GM18861 (cell line): Measurements from ENCODE around the gene MYH7.
A peak's percentile ranks its signal among the peaks of the same experiment; 100 is the strongest.
"Not testable (repeated sequence)": the region's sequence is repeated elsewhere in the genome, so short reads cannot be mapped to it uniquely, and the experiment has no call there.

Experiments
- ATAC-seq: cut with Tn5 transposase; IDR thresholded peaks from one replicate; pipeline ENCODE4 v1.9.1; 2021; ENCODE audit not compliant: unreplicated experiment

MYH7 gene

DNA sequence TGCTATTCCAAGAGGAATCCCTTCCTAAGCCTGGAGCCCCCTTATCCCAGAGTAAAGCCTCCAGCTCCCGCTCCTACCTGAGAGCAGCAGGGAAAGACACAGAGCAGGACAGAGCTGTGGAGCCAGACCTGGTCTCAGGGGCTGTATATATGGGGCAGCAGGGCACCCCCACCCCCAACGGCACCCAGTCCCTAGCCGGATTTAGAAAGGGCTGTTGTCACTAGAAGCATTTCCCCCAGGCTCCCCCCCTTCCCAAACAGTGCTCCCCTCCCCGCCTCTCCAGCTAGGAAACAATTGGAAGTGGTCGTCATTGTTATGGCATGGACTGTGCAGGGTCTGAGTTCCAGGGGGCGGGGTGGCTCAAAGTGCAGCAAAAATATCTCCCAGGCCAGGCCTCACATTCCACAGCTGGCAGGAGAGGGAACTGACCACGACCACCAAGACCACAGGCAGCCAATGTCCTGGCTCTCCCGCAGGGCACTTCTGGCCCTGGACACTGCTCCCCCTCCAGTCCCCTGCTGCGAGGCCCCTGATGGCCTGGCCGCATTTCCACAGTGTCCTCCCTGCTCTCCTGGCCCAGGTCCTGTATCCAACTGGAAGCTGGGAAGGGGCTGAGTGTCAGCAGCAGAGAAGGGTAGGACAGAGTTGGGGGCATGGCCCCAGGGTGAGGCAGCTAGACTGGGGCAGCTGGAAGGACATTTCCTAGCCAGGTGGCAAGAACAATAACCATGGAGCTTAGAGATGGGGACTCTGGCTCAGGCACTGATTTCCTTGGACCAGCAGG lies at the start of gene MYH7:
TSS of gene MYH7 (minus strand) at position 118 of the 784 bp plus-strand sequence. CDS start 1,928 bp downstream, outside the sequence.
- ATAC-seq, result no peak

DNA sequence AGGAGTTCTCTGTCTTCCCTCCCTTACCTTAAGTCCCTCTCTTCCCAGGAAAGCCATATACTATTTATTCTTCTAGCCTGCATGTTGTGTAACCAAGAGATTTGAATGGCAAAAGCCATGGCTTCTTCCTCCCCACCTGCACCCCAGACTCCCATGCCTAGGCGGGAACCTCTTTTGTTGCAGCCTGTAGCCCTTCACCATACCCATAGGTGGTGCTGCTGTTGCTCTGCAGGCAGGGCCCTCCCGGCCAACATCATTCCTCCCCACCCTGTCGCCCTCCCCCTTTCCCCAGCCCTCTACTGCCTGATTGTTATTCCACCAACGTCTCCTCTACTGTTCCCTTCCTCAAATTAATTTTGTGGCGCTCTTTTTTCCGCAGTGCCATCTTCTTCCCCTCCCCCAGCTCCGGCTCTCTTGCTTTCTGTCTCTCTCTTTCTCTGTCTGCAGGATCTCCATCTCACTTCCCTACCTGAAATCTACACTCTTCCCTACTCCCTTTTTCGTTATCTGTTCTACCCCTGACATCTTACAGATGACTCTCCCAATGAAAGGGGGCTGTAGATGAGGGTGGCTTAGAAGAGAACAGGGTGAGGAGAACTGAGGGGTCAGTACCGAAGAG lies 47.9 kb upstream of the MYH7 start:
- no peak for ATAC-seq

DNA sequence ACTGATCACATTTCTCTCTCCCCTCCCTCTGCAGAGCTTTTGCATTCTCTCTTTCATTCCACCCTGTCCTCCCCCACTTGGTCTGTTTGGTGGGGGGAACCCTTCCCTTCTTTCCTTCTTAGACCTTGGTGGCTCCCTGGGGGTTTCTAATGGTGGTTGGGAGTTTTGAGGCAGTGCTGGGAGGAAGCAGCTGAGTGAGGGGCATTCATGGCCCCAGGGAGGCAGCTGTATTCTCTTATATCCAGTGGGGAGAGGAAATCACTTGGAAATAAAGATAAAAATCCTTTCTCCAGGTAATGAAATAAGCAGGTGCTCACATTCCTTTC lies 47.3 kb upstream of the MYH7 start:
- ATAC-seq, result no peak

DNA sequence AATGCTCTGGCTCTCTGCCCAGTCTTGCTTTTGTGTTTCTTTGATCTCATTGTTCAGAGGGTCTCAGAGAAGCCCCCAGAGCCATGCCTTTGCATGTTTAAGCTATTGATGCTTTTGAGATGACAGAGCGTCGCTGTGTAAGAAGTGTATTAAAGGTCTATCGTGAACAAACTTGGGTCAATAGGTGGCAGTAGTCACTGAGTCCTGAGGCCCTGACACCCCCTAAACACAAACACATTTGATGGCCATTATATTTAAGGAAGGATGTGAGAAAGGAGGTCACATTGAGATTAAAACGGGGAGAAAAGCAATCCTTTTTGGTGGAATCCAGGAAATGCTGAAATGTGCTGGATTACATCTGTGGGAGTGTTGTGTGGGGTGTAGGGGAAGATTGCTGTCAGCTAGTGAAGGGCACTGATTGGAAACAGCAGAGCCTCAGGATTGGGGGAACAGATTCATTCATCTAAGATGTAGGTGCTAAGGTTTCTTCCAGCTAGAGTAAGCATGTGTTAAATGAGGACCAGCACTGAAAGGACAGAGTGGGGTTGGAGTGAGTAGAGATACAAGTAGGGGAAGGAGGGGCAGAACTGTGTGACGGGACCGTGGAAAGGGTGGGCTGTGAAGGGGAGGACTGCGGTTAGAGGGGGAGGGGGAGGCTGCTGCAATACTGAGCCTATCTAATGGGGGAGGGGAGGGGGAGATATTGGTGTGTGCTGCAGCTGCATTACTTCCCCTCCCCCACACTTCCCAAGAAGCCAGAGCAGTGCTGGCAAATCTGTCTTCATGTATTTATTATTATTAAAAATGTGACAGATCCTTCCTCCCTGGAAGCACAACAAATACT lies 46.7 kb upstream of the MYH7 start:
- no peak for ATAC-seq

DNA sequence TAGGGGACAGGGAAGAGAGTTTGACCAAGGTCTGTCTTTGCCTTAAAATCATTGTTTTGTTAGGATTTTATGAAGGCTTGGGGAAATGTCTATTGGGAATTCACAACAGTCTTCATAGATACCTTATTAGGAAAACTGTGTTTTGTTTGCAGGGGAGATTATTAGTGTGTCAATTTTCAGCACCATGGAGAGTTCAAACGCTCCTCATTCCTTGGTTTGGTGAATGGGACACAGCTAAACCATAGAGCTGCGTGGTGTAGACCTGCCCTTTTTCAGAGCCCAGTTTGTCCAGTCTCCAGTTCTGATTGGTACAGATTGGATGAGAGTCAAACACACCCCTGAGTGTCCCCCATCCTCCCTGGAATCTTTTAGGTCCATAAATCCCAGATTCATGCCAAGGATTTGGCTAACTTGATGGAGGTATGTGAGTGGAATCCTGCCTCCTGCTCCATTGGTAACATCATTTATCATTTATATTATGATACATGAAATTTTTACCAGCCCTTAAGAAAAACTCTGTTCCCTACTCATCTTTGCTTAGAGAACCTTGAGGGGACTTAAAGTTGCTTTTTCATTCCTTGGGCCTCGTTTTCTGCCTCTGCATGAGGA lies 46.0 kb upstream of the MYH7 start:
- ATAC-seq, result no peak

DNA sequence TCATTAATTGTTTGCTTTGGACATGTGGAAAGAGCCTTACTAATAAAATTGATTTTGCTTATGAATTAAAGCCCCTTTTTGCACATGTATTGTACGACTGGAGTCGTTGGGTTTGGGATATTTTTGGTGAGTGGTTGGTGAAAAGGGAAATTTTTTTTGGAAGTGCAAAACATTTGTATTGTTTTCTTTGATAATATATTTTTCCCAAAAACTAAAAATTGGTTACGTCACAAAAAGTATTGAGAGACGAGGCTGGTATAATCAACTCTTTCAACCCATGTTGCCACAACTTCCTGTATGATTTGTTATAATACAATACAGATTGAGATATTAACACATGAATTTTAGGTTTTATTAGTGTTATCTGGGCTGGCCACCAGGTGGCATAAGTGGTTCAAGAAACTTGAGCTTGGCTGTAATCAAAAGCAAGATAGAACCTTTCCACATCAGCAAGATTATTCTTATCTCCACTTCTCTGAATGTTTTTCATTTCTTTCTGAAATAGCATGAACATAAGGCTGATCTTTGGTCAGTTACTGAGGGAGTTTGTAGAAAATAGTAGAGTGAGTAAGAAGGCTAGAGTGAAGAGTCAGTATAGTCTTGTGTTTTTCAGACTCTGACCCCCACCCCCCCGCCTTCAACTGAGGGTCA lies 42.8 kb upstream of the MYH7 start:
- no peak for ATAC-seq

DNA sequence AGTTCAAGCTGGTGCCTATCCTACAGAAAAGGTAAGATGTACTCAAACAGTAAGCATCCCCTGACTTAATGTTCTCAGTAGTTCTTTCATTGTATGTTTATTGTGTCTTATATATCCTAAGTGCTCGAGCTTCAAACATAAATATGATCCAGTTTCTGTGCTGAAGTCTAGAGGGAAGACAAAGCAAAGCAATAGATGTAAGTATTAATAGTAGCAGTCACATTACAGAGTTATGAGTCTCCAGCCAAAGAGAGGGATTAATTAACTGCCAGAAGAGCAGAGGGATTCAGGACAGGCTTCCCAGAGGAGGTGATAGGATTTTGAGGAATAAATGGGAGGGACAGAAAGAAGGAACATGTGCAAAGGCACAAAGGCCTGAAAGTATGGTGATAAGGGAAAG lies 35.5 kb upstream of the MYH7 start:
- no peak for ATAC-seq

DNA sequence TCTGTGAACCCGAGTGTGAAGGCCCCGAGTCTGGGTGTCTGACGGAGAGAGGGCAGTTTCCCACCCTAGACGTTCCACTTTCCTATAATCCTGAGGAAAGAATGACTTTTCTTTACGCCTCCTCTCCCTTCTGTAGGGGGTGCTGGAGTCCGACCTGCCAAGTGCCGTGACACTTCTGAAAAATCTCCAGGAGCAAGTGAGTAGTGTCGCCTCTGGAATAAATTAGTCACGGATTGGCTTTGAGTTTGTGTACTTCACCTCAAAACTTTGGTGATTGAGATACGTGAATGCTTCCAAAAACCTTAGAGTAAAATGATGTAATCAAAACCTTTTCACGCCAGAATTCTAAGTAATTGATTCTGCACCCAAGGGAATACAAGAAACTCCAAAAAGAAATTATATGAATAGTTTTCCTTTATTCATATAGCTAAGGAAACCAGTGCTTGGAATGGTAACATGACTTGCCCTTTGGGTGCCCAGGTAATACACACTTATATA lies 34.5 kb upstream of the MYH7 start:
- no peak for ATAC-seq

DNA sequence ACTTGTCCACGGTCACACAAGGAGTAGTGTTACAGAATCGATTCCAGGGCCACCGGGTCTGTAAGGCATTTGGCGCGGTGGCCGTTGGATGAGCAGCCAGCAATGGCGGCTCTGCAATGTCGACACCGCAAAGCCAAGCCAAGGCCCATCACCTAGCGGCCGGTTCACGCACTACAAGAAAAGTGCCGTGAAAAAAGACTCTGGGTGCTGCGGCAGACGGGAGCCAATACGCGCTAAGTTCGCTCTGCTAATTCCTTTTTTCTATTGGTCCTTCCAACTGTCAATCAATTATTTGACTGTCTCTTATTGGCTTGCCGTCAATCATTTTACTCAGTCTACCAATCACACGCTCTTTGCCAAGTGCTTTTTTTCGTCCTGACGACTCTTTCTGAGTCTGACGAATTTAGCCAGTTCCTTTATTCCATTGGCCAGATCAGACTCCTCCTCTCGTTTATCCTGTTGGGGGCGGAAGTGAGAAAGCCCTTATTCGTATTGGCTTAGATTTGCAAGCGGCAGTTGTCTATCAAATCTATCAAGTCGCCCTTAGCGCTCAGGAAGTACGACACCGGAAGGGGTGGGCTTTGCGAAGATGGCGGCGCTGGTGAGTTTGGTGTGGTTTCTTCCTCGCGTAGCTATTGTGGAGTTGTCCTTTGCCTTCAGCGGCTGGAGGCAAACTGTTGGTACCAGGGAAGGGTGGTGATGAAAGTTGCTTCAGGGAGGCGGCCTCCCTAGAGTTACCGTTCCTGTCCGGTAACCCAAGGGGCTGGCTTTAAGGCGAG lies 33.9 kb upstream of the MYH7 start, which contains the start of gene NGDN:
TSS of gene NGDN (plus strand) at position 577 of the 779 bp plus-strand sequence. CDS start at position 590, 13 bp downstream.
- peak; percentile 96 for ATAC-seq

DNA sequence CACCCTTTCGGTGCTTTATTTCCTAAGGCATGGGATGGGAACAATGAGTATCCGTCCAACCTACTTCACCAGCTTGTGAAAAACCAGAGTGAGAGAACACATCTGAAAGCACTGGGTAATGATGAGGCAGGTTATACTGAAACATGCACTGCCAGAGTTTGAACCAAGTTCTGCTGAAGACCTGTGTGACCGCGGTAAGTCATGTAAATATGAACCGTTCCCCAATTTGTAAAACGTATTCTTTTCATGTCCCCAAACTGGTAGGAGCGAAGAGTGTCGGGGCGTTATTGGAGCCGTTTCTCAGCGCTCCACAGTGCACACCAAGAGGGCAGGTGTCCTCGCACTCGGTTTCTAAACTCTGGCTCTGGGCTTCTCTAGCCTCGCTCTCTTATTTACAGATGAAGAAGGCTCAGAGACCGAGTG lies 33.3 kb upstream of the MYH7 start:
- ATAC-seq, result no peak

DNA sequence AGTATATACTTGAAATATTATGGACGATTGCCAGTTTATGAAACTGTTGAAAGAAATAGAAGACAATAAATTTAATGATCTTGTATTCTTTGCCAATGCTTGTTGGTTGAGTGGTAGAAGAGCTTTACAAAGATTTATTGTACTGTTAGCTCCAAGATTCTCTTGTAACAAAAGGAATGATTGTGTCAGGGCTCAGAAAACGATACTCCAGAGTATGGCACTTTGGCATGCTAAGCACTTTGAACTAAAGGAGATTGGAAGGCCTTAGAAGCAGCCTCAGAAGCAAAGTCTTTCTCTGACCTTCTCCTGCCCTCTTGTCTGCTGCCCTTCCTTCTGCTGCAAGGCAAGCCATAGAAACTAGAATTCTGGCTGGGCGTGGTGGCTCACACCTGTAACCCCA lies 29.8 kb upstream of the MYH7 start:
- no peak for ATAC-seq

DNA sequence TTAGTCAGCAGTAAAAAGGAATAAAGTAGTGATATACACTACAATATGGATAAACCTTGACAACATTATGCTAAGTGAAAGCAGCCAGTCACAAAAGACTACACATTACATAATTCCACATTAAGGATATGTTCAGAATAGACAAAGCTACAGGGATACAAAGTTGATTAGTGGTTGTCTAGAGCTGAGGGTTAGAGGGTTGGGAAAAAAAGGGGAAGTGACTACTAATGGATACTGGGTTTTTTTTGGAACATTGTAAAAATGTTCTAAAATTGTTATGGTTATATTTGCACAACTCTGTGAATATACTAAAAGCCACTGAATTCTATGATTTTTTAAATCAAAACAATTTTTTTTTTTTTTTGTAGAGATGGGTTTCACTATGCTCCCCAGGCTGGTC lies 29.2 kb upstream of the MYH7 start:
- no peak for ATAC-seq

DNA sequence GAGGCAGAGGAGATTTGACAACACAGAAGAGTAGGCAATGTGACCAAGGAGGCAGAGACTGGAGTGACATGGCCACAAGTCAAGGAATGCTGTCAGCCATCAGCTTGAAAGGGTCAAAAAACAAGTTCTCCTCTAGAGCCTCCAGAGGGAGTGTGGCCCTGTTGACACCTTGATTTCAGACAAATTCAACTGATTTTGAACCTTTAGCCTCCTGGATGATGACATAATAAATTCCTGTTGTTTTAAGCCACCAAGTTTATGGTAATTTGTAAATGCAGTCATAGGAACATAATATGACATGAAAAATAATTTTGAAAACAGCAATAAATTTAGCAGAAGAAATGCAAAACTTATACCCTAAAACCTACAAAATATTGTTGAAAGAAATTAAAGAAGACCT lies 25.5 kb upstream of the MYH7 start:
- ATAC-seq, result no peak

DNA sequence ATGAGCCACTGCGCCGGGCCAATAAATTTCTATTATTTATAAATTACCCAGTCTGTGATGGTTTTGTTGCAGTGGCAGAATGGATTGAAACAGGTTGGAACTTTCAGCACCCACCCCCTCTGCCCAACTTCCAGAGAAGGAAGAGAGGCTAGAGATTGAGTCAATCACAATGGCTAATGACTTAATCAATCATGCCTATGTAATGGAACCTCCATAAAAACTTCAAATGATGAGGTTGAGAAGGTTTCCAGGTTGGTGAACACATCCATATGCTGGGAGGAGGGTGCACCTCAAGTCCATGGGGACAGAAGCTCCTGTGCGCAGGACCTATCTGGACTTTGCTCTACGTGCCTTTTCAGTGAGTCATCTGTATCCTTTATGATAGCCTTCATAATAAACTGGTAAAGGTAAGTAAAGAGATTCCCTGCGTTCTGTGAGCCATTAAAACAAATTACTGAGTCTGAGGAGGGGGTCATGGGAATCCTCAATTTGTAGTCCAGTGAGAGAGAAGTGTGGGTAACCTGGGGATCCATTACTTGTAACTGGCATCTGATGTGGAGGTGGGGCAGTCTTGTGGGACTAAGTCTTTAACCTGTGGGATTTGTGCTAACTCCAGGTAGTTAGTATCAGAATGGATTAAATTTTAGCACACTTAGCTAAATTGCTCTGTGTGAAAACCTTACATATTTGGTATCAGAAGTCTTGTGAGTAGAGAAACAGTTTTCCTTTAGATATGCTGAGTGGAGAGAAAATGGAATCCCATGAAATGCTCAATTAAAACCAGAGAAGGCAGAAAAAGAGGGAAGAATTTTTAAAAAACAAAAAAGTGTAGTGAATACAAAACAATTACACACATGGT lies 22.4 kb upstream of the MYH7 start:
- ATAC-seq, result no peak

DNA sequence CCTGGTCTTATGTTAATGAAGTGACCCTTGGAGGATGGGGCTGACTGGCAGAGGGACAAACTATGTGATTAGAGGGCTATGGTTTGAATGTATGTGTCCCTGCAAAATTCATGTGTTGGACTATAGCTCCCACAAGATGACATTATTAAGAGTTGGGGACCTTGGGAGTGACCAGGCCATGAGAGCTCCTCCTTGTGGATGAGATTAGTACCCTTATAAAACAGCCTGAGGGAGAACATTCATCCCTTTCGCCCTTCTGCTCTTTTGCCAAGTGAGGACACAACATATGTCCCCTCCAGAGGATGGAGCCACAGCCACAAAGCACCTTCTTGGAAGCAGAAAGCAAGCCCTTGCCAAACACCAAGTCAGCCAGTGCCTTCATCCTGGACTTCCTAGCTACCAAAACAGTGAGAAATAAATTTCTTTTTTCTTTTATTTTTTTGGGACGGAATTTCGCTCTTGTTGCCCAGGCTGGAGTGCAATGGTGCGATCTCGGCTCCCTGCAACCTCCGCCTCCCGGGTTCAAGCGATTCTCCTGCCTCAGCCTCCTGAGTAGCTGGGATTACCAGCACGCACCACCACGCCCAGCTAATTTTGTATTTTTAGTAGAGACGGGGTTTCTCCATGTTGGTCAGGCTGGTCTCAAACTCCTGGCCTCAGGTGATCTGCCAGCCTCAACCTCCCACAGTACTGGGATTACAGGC lies 21.6 kb upstream of the MYH7 start:
- not testable (repeated sequence) for ATAC-seq

DNA sequence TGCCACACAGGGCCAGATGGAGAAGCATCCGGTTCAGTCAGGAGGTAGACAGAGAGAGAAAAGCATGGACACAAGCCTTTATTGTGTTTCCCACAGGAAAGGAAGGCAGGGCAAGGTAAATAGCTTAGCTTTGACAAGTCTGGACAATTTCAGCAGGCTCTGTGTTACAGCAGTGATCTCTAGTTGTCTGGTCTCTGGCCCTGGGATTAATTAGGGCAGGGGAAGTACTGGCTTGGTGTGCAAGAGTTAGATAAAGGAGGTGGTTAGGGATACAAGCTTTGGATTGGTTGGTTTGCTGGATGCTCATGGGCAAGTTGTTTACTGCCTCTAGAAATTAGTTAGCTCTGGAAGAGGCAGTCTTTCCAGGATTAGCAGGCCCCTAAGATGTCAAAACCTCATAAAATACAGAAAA lies 19.0 kb upstream of the MYH7 start:
- ATAC-seq, result no peak

DNA sequence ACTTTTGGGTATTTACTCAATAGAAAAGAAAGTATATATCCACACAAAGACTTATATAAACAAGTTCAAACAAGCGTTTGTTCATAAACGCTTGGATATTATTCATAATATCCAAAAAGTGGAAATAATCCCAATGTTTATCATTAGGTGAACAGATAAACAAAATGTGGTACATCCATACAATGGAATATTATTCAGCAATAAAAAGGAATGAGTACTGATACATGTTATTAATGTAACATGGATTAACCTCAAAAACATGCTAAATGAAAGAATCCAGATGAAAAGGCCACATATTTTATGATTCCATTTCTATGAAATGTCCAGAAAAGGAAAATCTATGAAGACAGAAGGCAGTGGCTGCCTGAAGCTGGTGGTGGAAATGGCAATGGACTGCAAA lies 16.8 kb upstream of the MYH7 start:
- ATAC-seq, result no peak

DNA sequence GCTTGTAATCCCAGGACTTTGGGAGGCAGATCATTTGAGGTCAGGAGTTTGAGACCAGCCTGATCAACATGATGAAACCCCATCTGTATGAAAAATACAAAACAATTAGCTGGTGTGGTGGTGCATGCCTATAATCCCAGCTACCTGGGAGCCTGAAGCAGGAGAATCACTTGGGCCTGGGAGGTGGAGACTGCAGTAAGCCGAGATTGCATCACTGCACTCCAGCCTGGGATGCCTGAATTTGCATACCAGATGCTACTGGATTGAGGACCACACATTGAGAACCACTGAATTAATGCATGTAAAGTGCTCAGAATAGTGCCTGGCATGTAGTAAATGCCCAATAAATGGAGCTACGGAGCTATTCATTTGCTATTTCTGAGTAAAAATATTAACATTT lies 14.9 kb upstream of the MYH7 start:
- ATAC-seq, result no peak
